Heart left ventricle (tissue), 16 donors: ENCODE results near the gene GLTPD2. TPM values are rescaled to one million over a fixed set of nuclear protein-coding genes. Genes with fewer than 3 reads are reported as not detected.

Experiments
- ATAC-seq, 4 donors: fragments of 200-7000 bp; cut with Tn5 transposase; one replicate each; pipeline ENCODE4 v1.9.1; 2020 to 2022; ENCODE audit warnings: moderate library complexity in 4 of 4, mild to moderate bottlenecking in 3 of 4, moderate number of reproducible peaks in 1 of 4
- DNase-seq, 5 donors: peaks; one replicate each; pipeline ENCODE4 v3.0.0-alpha.2; 2020
- H3K27ac ChIP-seq, 12 donors: fragments of 200-600 bp; sonication (generic) in 4 of 12; one replicate each; pipeline versions ENCODE4 v1.5.0 to v1.8.0; 2016 to 2022; ENCODE audit warnings: mild to moderate bottlenecking in 2 of 12
- H3K27me3 ChIP-seq, 9 donors: fragments of 200-600 bp; sonication (generic) in 2 of 9; one replicate each; pipeline versions ENCODE4 v1.5.1 to v1.8.0; 2016 to 2022; ENCODE audit warnings: mild to moderate bottlenecking in 3 of 9
- H3K36me3 ChIP-seq, 9 donors: fragments of 200-600 bp; sonication (generic) in 2 of 9; one replicate each; pipeline versions ENCODE4 v1.5.0 to v1.8.0; 2018 to 2022; ENCODE audit warnings: mild to moderate bottlenecking in 2 of 9
- H3K4me1 ChIP-seq, 12 donors: fragments of 200-600 bp; sonication (generic) in 4 of 12; one replicate each; pipeline versions ENCODE4 v1.5.0 to v1.8.0; 2016 to 2022; ENCODE audit warnings: mild to moderate bottlenecking in 3 of 12
- H3K4me3 ChIP-seq, 12 donors: fragments of 200-600 bp; sonication (generic) in 4 of 12; one replicate each; pipeline versions ENCODE4 v1.5.0 to v1.8.0; 2017 to 2022; ENCODE audit warnings: mild to moderate bottlenecking in 9 of 12, moderate library complexity in 4 of 12
- H3K9me3 ChIP-seq, 12 donors: fragments of 200-600 bp; sonication (generic) in 4 of 12; one replicate each; pipeline versions ENCODE4 v1.5.0 to v1.8.0; 2016 to 2022; ENCODE audit warnings: mild to moderate bottlenecking in 1 of 12
- POLR2A ChIP-seq, 2 donors: fragments of 450-650 bp; IDR thresholded peaks; one replicate each; pipeline ENCODE4 v1.6.1; 2017; ENCODE audit warnings: antibody characterized with exemption in 2 of 2, mild to moderate bottlenecking in 2 of 2, moderate library complexity in 2 of 2
- WGBS, 4 donors: extraction: QIAGEN DNeasy Blood & Tissue Kit in 2 of 4; methylation state at CpG; one replicate each; pipeline versions ENCODE4 v1.1.5 to v1.1.7; 2013 to 2018; 5-methylcytosine and 5-hydroxymethylcytosine counted together
- intact Hi-C, 10 donors: fragments of 100-400 bp; cut with DNase I; formaldehyde crosslinking; loops; one replicate each; pipeline versions ENCODE4 v1.11.1 to v1.14.2; 2022
- polyA plus RNA-seq, 2 donors: library from polyadenylated mRNA; stranded (reverse); fragments of 200-250 nt; gene quantifications; one replicate each; pipeline ENCODE4 v1.2.3, GENCODE V29; 2013
- total RNA-seq, 9 donors: library from RNA; depleted of rRNA in 2 of 9; stranded (reverse); fragments of >200 nt in 2 of 9; fragmentation: NEBNext Ultra II Directional in 3 of 9; extraction: Animal tissue kit (Norgen Biotek cat#: 25700) in 3 of 9; gene quantifications; one replicate each; pipeline versions ENCODE4 v1.1.0 to v1.2.4, GENCODE V29; 2016 to 2023
- TF ChIP-seq, protein P1 (sequence below), 12 donors: fragments of 200-600 bp; sonication (generic) in 4 of 12; IDR thresholded peaks; one replicate each; pipeline versions ENCODE4 v1.5.0 to v1.8.0; 2018 to 2022; ENCODE audit warnings: antibody characterized with exemption in 12 of 12, mild to moderate bottlenecking in 5 of 12
- donor health status: ischemic (EF 13 %, LVEDD 7.1; RV severe dilation, severe dysfunction).
- donor health status: healthy with polysubstance abuse.
- donor health status: DM: no; HTN: yes; CAD: no.
- donor health status: DM: no; HTN: no; CAD: no.
- donor health status: ischemic (EF 25% LVEDD 6.9; RV normal size, moderate dysfunction).
- donor health status: ischemic (EF 25% LVEDD 5.7; RV mildly dilated, moderate dysfunction).
- donor health status: healthy.
- donor health status: DM: yes; HTN: yes; CAD: no.
- donor health status: ischemic (EF 35%, LVEDD 5.7; RV mildly dilated, moderate dysfunction).
- donor health status: nonischemic (EF 11% LVEDD 7.7; RV severe dilation, severe dysfunction).
- donor health status: DM: yes; HTN: yes; CAD: no.
- donor health status: PGD.
- donor health status: ischemic (EF 29% LVEDD 5.4; RV normal size, mild dysfunction).
- donor health status: nonischemic (EF 23%, LVEDD 6.1; RV moderate dilation, normal function).

Gene GLTPD2
- total and polyA plus RNA-seq, 11 donors, result not detected

DNA sequence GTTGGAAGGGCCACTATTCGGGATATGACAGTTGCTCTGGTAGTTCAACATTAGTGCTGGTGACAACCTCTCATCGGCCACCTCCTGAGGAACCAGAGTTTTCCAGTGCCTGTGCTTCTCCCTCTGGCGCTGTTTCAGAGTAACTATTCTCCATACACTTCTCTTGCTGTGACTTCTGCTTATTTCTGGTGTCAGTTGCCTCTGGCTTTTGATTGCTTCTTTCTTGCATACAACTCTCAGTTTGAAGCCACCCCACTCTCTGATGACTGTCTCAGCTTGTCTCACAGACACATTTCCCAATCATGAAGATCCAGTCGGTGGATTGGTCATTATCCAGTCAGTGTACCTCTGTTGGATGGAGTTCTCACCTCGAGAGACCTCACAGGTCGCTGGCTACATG, 20.5 kb upstream of the GLTPD2 start:
- H3K4me1 ChIP-seq, result peaks cover 0 to 55% (median 0%) of the 10 kb centered on the region in 12 donors
- H3K9me3 ChIP-seq, result no peaks in the 10 kb centered on the region
- ATAC-seq (peak in 1 of 4 donors; percentile 33), DNase-seq (no peak)
- H3K27ac ChIP-seq, result peak overlapping the region in 3 of 12 donors; percentile 20 to 93 (median 21)
- 79 to 89% (median 83%) methylated on average over 6 of the region's 6 CpGs for WGBS, 4 donors
- TF ChIP-seq, protein P1, sequence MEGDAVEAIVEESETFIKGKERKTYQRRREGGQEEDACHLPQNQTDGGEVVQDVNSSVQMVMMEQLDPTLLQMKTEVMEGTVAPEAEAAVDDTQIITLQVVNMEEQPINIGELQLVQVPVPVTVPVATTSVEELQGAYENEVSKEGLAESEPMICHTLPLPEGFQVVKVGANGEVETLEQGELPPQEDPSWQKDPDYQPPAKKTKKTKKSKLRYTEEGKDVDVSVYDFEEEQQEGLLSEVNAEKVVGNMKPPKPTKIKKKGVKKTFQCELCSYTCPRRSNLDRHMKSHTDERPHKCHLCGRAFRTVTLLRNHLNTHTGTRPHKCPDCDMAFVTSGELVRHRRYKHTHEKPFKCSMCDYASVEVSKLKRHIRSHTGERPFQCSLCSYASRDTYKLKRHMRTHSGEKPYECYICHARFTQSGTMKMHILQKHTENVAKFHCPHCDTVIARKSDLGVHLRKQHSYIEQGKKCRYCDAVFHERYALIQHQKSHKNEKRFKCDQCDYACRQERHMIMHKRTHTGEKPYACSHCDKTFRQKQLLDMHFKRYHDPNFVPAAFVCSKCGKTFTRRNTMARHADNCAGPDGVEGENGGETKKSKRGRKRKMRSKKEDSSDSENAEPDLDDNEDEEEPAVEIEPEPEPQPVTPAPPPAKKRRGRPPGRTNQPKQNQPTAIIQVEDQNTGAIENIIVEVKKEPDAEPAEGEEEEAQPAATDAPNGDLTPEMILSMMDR (IDR thresholded peaks at IDR 0.05), result no peak
- no peak for TF ChIP-seq POLR2A (IDR thresholded peaks at IDR 0.05)
- no peak overlapping the region for H3K4me3 ChIP-seq
- intact Hi-C loops, result no loop called here
- H3K36me3 ChIP-seq, result no peaks in the 10 kb centered on the region
- peaks cover 0 to 13% (median 0%) of the 10 kb centered on the region in 9 donors for H3K27me3 ChIP-seq

DNA sequence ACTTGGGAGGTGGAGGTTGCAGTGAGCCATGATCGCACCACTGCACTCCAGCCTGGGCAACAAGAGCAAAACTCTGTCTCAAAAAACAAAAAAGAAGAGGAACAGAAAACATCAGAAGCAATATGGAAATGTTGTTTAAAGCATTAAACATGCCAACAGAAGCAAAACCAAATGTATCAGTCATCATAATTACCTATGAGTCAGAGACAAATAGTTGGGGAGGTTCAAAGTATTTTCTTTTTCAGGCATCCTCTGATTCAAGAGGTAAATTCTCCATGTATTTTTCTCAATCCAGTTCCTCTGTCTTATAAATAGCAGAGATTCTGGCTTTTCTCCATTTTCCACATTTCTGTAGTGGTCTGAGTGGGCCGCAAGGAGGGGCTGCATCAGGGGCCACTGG, 19.1 kb upstream of the GLTPD2 start:
- Histone ChIP-seq H3K4me3 (no peak overlapping the region), H3K27me3 (peaks cover 0 to 13% (median 0%) of the 10 kb centered on the region in 9 donors), H3K27ac (no peak overlapping the region), H3K36me3 (no peaks in the 10 kb centered on the region), H3K9me3 (no peaks in the 10 kb centered on the region), H3K4me1 (peaks cover 0 to 45% (median 0%) of the 10 kb centered on the region in 12 donors)
- TF ChIP-seq, protein P1 (IDR thresholded peaks at IDR 0.05), result no peak
- TF ChIP-seq POLR2A (IDR thresholded peaks at IDR 0.05), result no peak
- no peak for ATAC-seq
- DNase-seq, result no peak
- 86 to 92% (median 90%) methylated on average over 2 of the region's 2 CpGs for WGBS, 4 donors
- intact Hi-C loops, result no loop called here

DNA sequence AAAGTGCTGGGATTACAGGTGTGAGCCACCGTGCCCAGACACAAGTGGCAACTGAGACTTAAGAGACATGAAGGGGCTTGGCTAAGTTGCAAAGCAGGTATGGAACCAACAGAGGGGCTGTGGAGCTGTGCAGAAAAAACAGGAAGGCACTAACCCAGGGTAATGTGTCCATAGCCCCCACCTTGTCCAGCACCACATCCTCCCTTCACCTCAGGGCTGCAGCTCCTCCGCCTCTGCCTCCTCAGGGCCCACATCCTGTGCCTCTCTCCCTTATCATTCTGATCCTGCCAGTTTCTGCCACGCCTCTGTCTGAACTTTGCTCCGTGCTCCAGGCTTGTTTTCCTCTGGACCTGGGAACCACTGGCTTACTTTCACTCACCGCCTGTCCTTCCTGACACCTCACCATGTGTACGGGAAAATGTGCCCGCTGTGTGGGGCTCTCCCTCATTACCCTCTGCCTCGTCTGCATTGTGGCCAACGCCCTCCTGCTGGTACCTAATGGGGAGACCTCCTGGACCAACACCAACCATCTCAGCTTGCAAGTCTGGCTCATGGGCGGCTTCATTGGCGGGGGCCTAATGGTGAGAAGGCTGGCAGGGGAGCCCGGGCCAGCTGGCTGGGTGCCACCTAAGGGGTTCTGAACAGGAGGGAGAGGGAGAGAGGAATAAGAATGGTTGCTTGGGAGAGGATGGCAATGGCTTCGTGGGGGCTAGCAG, 17.1 kb upstream of the GLTPD2 start, which contains the start of gene TM4SF5:
TM4SF5 (plus strand) TSS at position 368 of the 716 bp plus-strand sequence; CDS start at position 405, 37 bp downstream.
- ATAC-seq (peak in 1 of 4 donors; percentile 16), DNase-seq (no peak)
- H3K27me3 ChIP-seq, result peaks cover 0 to 13% (median 0%) of the 10 kb centered on the region in 9 donors
- H3K36me3 ChIP-seq, result no peaks in the 10 kb centered on the region
- TF ChIP-seq POLR2A (IDR thresholded peaks at IDR 0.05), result no peak
- TF ChIP-seq, protein P1 (IDR thresholded peaks at IDR 0.05), result no peak
- intact Hi-C loops, result no loop called here
- H3K27ac ChIP-seq, result peak within 1 kb of the TSS in 1 of 12 donors; percentile 63
- WGBS, 4 donors, result 59 to 71% (median 64%) methylated on average over 13 of the region's 13 CpGs
- H3K4me3 ChIP-seq, result no peak within 1 kb of the TSS
- peaks cover 0 to 27% (median 0%) of the 10 kb centered on the region in 12 donors for H3K4me1 ChIP-seq
- no peaks in the 10 kb centered on the region for H3K9me3 ChIP-seq

DNA sequence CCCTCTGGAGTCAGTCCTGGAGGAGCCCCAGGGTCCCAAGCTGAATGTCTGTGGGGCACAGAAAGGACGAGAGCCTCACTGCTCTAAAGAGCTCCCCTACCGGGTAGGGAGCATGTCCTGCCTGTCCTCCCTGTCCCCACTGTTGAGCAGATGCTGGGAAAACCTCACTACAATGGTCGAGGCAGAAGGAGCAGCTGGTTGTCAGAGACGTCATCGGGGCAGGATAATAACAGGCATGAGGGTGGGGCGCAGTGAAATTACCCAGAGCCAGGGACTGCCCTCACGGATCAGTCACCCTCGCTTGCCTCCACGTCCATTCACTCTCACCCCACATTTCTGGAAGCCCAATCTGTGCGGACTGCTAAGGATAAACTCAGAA, 16.5 kb upstream of the GLTPD2 start:
- H3K36me3 ChIP-seq, result no peaks in the 10 kb centered on the region
- WGBS, 4 donors, result 61 to 72% (median 66%) methylated on average over 9 to 10 of the region's 10 CpGs
- peaks cover 0 to 13% (median 0%) of the 10 kb centered on the region in 9 donors for H3K27me3 ChIP-seq
- intact Hi-C loops, result no loop called here
- TF ChIP-seq POLR2A (IDR thresholded peaks at IDR 0.05), result no peak
- TF ChIP-seq, protein P1 (IDR thresholded peaks at IDR 0.05), result no peak
- H3K4me1 ChIP-seq, result peaks cover 0 to 26% (median 0%) of the 10 kb centered on the region in 12 donors
- DNase-seq, result no peak
- no peak overlapping the region for H3K27ac ChIP-seq
- ATAC-seq, result no peak
- H3K4me3 ChIP-seq, result no peak overlapping the region
- H3K9me3 ChIP-seq, result no peaks in the 10 kb centered on the region
